Spleen (tissue), 11 donors: ENCODE results near the gene TEX52. TPM values are rescaled to one million over a fixed set of nuclear protein-coding genes. Genes with fewer than 3 reads are reported as not detected.
"Not testable (repeated sequence)": the region's sequence is repeated elsewhere in the genome, so short reads cannot be mapped to it uniquely, and the experiment has no call there.

Source experiments
- DNase-seq: peaks from one replicate; pipeline ENCODE4 v3.0.0-alpha.2; 2020
- H3K27ac ChIP-seq, 8 donors: fragments of 200-600 bp; sonication (generic) in 7 of 8; 1 replicate in 4 of 8; 2 replicates in 4 of 8; pipeline versions ENCODE4 v1.5.0 to v1.8.0; 2016 to 2021; ENCODE audit warnings: inconsistent platforms in 4 of 8, mild to moderate bottlenecking in 4 of 8, moderate library complexity in 1 of 8
- H3K27me3 ChIP-seq, 7 donors: fragments of 200-600 bp; sonication (generic) in 6 of 7; replicated peaks in 1 of 7; 1 replicate in 4 of 7; 2 replicates in 3 of 7; pipeline versions ENCODE4 v1.5.0 to v1.8.0; 2016 to 2021; ENCODE audit warnings: inconsistent platforms in 3 of 7, mild to moderate bottlenecking in 1 of 7
- H3K36me3 ChIP-seq, 6 donors: fragments of 200-600 bp; sonication (generic) in 5 of 6; 1 replicate in 4 of 6; 2 replicates in 2 of 6; pipeline versions ENCODE4 v1.5.0 to v1.8.0; 2016 to 2021; ENCODE audit warnings: inconsistent platforms in 2 of 6
- H3K4me1 ChIP-seq, 6 donors: fragments of 200-600 bp; sonication (generic) in 5 of 6; 1 replicate in 3 of 6; 2 replicates in 3 of 6; pipeline versions ENCODE4 v1.5.0 to v1.8.0; 2016 to 2021; ENCODE audit warnings: inconsistent platforms in 3 of 6
- H3K4me3 ChIP-seq, 8 donors: fragments of 200-600 bp; sonication (generic) in 7 of 8; 1 replicate in 4 of 8; 2 replicates in 4 of 8; pipeline versions ENCODE4 v1.5.0 to v1.8.0; 2016 to 2021; ENCODE audit warnings: inconsistent platforms in 4 of 8, mild to moderate bottlenecking in 4 of 8, moderate library complexity in 2 of 8
- H3K9me3 ChIP-seq, 8 donors: fragments of 200-600 bp; sonication (generic) in 7 of 8; 1 replicate in 4 of 8; 2 replicates in 4 of 8; pipeline versions ENCODE4 v1.5.0 to v1.8.0; 2016 to 2021; ENCODE audit warnings: inconsistent platforms in 4 of 8
- POLR2A ChIP-seq, 3 donors: fragments of 450-650 bp; IDR thresholded peaks; one replicate each; pipeline ENCODE4 v1.5.1; 2017; ENCODE audit warnings: antibody characterized with exemption in 3 of 3, mild to moderate bottlenecking in 1 of 3
- POLR2AphosphoS5 ChIP-seq, 3 donors: sonication (generic); formaldehyde crosslinking; IDR thresholded peaks; one replicate each; pipeline ENCODE4 v1.5.1; 2017; ENCODE audit warnings: antibody characterized with exemption in 3 of 3
- WGBS, 5 donors: extraction: QIAGEN DNeasy Blood & Tissue Kit in 3 of 5; methylation state at CpG; one replicate each; pipeline versions ENCODE4 v1.1.5 to v1.1.7; 2013 to 2018; 5-methylcytosine and 5-hydroxymethylcytosine counted together
- intact Hi-C: fragments of 100-400 bp; cut with DNase I; formaldehyde crosslinking; loops from one replicate; pipeline ENCODE4 v1.15.0; 2023; ENCODE audit warnings: low total_unique reads
- polyA plus RNA-seq, 3 donors: library from polyadenylated mRNA; stranded (reverse); fragments of 200-250 nt; gene quantifications; one replicate each; pipeline ENCODE4 v1.2.1, GENCODE V29; 2013
- total RNA-seq, 7 donors: library from RNA; depleted of rRNA in 3 of 7; stranded (reverse); fragments of >200 nt in 3 of 7; fragmentation: NEBNext Ultra II Directional in 4 of 7; extraction: Animal tissue kit (Norgen Biotek cat#: 25700) in 4 of 7; gene quantifications; one replicate each; pipeline versions ENCODE4 v1.1.0 to v1.2.1, GENCODE V29; 2016 to 2021
- TF ChIP-seq, protein P1 (sequence below), 11 experiments: fragments of 200-600 bp in 7 of 11; fragments of 450-650 bp in 4 of 11; sonication (generic) in 4 of 11; IDR thresholded peaks in 8 of 11; conservative IDR thresholded peaks in 3 of 11; 1 replicate in 7 of 11; 2 replicates in 4 of 11; pipeline versions ENCODE4 v1.4.0 to v1.8.0; 2016 to 2021; ENCODE audit warnings: antibody characterized with exemption in 11 of 11, inconsistent platforms in 4 of 11, mild to moderate bottlenecking in 1 of 11
- donor health status: healthy with polysubstance abuse.
- donor health status: DM: no; HTN: no; CAD: no; lungs with moderate emphysema.
- donor health status: DM: no; HTN: no; CAD: no.
- donor health status: Bipolar disorder and iron deficiency.
- donor health status: healthy.
- donor health status: DM: no; HTN: no; CAD: no.
- donor health status: DM: yes; HTN: yes; CAD: no.

Gene TEX52
- total and polyA plus RNA-seq, 10 donors, result not detected

DNA sequence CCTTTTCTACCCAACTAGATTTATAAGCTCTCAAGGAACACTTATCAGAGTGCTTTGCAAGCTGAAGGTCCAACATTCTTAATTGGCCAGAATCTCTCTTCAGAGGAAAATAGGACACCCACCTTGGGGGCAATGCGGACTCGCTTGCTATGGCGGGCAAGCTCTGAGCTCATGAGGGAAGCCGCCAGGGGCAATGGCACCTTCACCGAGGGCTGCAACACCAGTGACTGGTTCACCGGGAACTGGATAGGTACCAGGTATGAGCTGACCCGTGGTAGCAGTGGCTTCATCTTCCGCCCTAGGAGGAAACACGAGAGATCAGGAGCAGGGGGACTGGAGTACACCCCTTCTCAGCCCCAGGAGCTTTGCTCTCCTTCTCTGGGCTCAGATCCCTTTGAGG, 7.4 kb upstream of the TEX52 start:
- intact Hi-C loops, result no loop called here
- Histone ChIP-seq H3K4me1 (no peaks in the 10 kb centered on the region), H3K27me3 (no peaks in the 10 kb centered on the region), H3K4me3 (no peak overlapping the region), H3K9me3 (no peaks in the 10 kb centered on the region), H3K27ac (no peak overlapping the region), H3K36me3 (peaks cover 0 to 97% (median 1%) of the 10 kb centered on the region in 6 donors)
- 97 to 99% (median 97%) methylated on average over 7 to 9 of the region's 9 CpGs for WGBS, 5 donors
- TF ChIP-seq POLR2AphosphoS5 (IDR thresholded peaks at IDR 0.05), result no peak
- no peak for TF ChIP-seq POLR2A (IDR thresholded peaks at IDR 0.05)
- TF ChIP-seq, protein P1, sequence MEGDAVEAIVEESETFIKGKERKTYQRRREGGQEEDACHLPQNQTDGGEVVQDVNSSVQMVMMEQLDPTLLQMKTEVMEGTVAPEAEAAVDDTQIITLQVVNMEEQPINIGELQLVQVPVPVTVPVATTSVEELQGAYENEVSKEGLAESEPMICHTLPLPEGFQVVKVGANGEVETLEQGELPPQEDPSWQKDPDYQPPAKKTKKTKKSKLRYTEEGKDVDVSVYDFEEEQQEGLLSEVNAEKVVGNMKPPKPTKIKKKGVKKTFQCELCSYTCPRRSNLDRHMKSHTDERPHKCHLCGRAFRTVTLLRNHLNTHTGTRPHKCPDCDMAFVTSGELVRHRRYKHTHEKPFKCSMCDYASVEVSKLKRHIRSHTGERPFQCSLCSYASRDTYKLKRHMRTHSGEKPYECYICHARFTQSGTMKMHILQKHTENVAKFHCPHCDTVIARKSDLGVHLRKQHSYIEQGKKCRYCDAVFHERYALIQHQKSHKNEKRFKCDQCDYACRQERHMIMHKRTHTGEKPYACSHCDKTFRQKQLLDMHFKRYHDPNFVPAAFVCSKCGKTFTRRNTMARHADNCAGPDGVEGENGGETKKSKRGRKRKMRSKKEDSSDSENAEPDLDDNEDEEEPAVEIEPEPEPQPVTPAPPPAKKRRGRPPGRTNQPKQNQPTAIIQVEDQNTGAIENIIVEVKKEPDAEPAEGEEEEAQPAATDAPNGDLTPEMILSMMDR (IDR thresholded peaks at IDR 0.05 in 8 of 11, conservative IDR thresholded peaks at IDR 0.05 in 3 of 11), result no peak
- DNase-seq, result peak; percentile 54

- H3K4me3 ChIP-seq, H3K27me3 ChIP-seq, DNase-seq, intact Hi-C loops, H3K4me1 ChIP-seq, H3K9me3 ChIP-seq, H3K27ac ChIP-seq: not testable (repeated sequence)
- WGBS, 5 donors, result 92 to 97% (median 94%) methylated on average over 7 of the region's 7 CpGs
- H3K36me3 ChIP-seq, result peaks cover 0 to 100% (median 8%) of the 10 kb centered on the region in 6 donors
Observed at GRCh38 chr12:2863402-2863801, 6.6 kb upstream of the TEX52 start.

DNA sequence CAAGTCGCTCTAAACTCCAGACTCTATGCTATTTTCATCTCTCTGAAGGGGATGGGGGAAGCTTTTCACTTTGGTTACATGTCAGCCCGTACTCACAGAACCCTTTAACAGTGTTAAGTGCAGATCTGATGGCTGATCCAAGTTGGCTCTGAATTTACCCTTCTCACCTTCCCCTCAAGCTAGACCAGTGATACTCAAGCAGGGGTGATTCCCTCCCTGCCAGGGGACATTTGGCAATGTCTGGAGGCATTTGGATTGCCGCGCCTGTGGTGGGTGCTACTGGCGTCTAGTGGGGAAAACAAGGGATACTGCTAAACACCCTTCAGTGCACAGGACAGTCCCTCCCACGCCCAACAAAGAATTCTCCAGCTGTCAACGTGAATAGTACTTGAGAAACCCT, 6.0 kb upstream of the TEX52 start:
- peak; percentile 32 for DNase-seq
- no peaks in the 10 kb centered on the region for H3K9me3 ChIP-seq
- no peak overlapping the region for H3K4me3 ChIP-seq
- TF ChIP-seq POLR2AphosphoS5 (IDR thresholded peaks at IDR 0.05), result no peak
- TF ChIP-seq, protein P1 (IDR thresholded peaks at IDR 0.05 in 8 of 11, conservative IDR thresholded peaks at IDR 0.05 in 3 of 11), result no peak
- TF ChIP-seq POLR2A (IDR thresholded peaks at IDR 0.05), result no peak
- no peaks in the 10 kb centered on the region for H3K27me3 ChIP-seq
- H3K36me3 ChIP-seq, result peaks cover 0 to 100% (median 10%) of the 10 kb centered on the region in 6 donors
- no peaks in the 10 kb centered on the region for H3K4me1 ChIP-seq
- intact Hi-C loops, result no loop called here
- H3K27ac ChIP-seq, result no peak overlapping the region
- 93 to 97% (median 96%) methylated on average over 7 of the region's 7 CpGs for WGBS, 5 donors

DNA sequence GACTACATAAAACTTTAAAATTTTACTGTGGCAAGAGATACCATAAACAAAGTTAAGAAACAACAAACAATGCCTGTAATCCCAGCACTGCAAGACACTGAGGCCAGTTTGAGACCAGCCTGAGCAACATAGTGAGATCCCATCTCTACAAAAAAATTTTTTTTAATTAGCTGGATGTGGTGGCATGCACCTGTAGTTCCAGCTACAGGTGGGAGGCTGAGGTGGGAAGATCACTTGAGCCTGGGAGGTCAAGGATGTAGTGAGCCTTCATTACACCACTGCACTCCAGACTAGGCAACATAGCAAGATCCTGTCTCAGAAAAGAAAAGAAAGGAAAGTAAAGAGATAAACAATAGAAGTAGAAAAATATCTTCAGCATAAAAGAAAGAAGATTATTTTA, 3.3 kb upstream of the TEX52 start:
- peak overlapping the region in 1 of 8 donors; percentile 67 for H3K27ac ChIP-seq
- no peaks in the 10 kb centered on the region for H3K27me3 ChIP-seq
- H3K9me3 ChIP-seq, result no peaks in the 10 kb centered on the region
- no peak overlapping the region for H3K4me3 ChIP-seq
- intact Hi-C loops, result no loop called here
- H3K4me1 ChIP-seq, result no peaks in the 10 kb centered on the region
- DNase-seq, result no peak
- peaks cover 0 to 91% (median 13%) of the 10 kb centered on the region in 6 donors for H3K36me3 ChIP-seq
- TF ChIP-seq POLR2A (IDR thresholded peaks at IDR 0.05), result no peak
- TF ChIP-seq, protein P1 (IDR thresholded peaks at IDR 0.05 in 8 of 11, conservative IDR thresholded peaks at IDR 0.05 in 3 of 11), result no peak

DNA sequence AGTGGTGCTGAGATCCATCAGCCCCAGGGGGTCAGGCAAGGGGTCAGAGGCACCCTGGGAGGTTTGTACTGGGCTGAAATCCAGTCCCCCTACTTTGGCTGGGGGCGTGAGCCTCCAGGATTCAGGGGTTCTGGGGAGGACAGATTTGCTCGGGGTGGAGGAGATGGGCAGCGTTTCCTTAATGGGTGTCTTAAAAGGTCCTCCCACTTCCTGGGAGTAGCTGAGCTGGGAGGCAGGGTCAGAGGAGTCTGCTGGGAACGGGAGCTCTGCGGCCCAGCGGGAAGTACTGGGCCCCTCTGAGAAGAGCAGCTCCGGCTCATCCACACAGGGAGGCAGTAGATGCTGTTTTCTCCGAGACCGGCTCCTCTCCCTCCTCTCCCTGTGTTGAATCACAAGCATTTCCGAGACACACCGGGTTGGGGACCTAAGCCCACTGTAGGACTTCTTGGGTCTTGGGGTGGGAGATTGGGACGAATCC, 2.1 kb upstream of the TEX52 start:
- H3K27ac ChIP-seq, result peak overlapping the region in 7 of 8 donors; percentile 31 to 67 (median 57)
- TF ChIP-seq POLR2A (IDR thresholded peaks at IDR 0.05) (no peak), POLR2AphosphoS5 (IDR thresholded peaks at IDR 0.05) (peak in 1 of 3 donors; percentile 34)
- H3K27me3 ChIP-seq, result no peaks in the 10 kb centered on the region
- intact Hi-C loops, result no loop called here
- 77 to 90% (median 79%) methylated on average over 11 to 12 of the region's 12 CpGs for WGBS, 5 donors
- no peaks in the 10 kb centered on the region for H3K4me1 ChIP-seq
- DNase-seq, result peak; percentile 68
- no peak overlapping the region for H3K4me3 ChIP-seq
- no peaks in the 10 kb centered on the region for H3K9me3 ChIP-seq
- H3K36me3 ChIP-seq, result peaks cover 0 to 82% (median 13%) of the 10 kb centered on the region in 6 donors
